ENCODE data around the gene ANAPC7.
"Not testable (repeated sequence)": the region's sequence is repeated elsewhere in the genome, so short reads cannot be mapped to it uniquely, and the experiment has no call there.

ANAPC7 gene

DNA sequence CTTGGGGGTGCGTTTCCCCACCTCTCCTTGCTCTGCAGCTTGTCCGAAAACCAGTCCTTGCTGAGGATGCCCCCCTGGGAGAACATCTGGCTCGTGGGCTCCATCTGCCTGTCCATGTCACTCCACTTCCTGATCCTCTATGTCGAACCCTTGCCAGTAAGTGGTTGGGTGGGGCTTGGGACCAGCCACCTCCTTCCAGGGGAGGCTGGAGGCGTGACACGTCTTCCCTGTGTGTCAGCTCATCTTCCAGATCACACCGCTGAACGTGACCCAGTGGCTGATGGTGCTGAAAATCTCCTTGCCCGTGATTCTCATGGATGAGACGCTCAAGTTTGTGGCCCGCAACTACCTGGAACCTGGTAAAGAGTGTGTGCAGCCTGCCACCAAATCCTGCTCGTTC is 57.5 kb downstream of the ANAPC7 start:
- DNase-seq: no peak

DNA sequence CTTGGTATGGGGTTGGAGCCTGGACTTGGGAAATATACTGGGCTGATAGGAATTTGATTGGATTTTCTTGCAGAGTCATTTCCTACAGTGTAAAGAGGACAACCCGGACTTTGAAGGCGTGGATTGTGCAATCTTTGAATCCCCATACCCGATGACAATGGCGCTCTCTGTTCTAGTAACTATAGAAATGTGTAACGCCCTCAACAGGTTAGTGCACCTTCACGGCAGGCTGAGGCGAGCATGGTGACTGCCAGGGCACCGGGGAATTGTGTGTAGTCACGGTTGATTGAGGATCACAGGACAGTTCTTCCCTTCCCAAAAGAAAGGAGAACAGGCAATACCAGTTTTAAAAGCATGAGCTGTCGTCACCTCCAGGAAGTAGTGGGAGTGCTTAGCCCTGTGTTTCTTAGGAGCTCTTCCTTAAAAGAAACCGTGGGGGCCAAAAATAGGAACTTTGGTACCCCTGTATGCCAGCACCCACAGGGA is 58.3 kb downstream of the ANAPC7 start:
- no peak for DNase-seq

DNA sequence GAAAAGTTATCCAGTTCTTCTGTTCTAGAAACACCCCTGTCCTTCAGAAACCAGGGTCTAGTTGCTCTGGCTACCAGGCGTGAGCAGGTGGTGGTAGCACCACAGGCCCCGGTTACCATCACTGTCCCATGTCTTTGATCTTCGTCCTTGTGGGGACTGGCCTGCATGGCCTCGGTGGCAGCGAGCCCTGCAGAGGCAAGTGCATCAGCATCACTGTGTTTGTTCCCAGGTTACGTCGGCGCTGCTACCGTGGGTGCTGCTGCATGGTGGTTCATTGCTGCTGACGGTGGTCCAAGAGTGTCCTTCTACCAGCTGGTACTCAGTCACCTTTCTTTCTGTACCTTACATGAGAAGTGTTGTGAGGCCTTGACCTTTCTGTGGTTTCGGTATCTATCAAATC is 58.9 kb downstream of the ANAPC7 start:
- no peak for DNase-seq

DNA sequence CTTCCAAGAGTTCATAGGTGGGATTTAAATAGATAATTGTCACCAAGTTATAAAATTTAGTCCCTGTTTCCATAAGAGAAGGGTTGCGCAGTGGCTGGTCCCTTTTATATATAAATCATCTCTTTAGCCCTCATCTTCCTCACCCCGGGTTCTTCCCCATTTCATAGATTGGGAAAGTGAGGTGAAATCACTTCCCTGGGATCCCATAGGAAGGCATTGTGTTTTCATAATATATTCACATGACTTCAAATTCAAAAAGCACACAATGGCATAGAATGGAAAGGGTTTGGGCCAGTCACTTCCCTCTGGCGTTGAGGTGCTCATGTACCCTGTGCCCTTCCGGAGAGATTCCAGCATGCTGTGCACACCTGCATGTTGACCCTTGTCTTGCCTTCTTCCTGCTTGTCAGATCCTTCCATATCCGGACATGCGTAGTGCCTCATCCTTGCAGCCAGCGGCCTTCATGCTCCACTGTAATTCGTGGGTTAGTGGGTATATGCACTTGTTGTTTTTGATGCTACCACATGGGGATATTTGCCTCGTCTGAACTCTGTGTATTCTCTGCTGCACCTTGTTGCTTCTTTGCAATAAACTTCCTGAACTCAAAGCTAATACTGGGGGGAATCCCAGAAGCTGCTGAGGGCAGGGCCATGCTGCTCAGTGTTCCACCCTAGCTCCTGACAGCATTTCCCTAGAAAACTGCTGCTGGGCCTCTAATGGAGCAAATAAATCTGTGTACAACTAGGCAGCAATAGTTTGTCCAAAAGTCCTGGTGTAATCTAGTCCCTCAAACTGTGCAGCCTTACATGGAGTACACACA is 59.6 kb downstream of the ANAPC7 start:
- no peak for DNase-seq

DNA sequence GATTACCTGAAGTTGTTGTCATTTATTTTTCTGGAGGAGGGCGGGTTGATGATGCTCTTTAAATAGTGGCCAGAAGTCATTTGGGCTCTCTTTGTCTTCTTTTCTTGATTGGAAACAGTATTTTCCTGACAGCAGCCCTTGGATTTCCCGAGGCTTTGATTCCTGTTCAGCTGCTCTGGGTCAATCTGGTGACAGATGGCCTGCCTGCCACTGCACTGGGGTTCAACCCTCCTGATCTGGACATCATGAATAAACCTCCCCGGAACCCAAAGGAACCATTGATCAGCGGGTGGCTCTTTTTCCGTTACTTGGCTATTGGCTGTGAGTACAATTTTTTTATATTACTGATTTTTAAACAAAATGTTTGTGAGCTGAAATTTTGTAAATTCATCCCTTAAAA is 60.4 kb downstream of the ANAPC7 start:
- no peak for DNase-seq

DNA sequence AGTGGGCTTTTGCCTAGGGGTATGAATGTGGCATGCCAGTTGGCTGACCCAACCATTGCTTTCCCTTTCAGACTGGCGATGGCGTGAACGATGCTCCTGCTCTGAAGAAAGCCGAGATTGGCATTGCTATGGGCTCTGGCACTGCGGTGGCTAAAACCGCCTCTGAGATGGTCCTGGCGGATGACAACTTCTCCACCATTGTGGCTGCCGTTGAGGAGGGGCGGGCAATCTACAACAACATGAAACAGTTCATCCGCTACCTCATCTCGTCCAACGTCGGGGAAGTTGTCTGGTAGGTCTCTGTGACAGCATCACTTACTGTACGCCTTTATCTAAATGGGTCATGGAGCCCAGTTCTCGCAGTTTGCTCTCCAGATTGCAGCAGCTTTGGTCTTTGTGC is 61.4 kb downstream of the ANAPC7 start:
- DNase-seq: no peak

DNA sequence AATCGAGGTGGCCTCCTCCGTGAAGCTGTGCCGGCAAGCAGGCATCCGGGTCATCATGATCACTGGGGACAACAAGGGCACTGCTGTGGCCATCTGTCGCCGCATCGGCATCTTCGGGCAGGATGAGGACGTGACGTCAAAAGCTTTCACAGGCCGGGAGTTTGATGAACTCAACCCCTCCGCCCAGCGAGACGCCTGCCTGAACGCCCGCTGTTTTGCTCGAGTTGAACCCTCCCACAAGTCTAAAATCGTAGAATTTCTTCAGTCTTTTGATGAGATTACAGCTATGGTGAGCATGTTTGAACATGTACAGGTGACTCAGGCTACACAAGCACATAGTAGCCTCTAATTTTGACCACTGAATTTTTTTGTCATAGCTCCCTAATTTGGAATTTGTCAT is 62.8 kb downstream of the ANAPC7 start:
- DNase-seq: no peak

DNA sequence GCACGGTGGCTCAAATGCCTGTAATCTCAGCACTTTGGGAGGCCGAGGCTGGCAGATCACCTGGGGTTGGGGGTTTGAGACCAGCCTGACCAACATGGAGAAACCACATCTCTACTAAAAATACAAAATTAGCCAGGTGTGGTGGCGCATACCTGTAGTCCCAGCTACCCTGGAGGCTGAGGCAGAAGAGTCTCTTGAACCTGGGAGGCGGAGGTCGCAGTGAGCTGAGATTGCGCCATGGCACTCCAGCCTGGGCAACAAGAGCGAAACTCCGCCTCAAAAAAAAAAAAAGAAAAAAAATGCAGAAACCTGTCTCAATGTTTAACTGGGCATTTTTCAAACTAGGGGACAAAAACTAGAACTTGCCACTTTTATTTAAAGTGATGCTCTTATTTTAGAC is 63.2 kb downstream of the ANAPC7 start:
- DNase-seq: not testable (repeated sequence)

DNA sequence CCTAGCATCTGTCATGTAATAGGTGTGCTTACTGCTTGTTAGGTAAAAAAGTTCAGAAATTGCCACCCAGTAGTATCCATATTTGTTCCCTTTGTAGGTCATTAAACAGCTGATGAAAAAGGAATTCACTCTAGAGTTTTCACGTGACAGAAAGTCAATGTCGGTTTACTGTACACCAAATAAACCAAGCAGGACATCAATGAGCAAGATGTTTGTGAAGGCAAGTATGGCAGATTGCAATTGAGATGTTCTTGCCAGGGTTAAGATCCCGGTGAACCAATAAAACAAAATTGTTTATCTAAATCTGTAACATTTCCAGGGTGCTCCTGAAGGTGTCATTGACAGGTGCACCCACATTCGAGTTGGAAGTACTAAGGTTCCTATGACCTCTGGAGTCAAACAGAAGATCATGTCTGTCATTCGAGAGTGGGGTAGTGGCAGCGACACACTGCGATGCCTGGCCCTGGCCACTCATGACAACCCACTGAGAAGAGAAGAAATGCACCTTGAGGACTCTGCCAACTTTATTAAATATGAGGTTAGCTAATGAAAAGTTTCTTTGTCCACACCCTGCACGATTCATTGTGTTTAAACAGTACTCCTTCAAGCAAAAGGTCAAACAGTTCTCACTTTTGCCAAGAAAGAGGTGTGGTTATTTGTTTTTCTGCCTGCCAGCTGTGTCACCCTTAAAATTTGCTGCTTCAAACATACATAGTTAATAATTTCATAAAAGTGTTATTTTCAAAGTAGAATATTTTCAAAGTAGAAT is 64.1 kb downstream of the ANAPC7 start:
- DNase-seq: no peak

DNA sequence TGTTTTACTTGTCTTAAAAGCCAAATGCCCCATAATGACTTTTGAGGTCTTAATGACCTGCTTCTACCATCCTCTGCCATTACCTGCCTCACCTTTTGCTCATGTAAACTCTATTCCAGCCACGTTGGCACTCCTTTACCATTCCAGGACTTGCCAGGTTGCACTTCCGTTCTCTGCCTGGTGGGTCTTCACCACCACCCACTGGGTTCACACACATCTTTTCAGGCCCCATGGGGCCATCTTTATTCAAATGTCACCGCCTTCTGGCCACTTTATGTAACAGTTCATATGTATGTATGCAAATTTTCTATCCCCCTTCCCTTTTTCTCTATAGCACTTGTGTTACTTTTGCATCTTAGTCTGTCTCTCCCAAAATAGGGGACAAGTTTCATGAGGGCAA is 64.8 kb downstream of the ANAPC7 start:
- peak in 1 of 2 donors; percentile 13 for DNase-seq

DNA sequence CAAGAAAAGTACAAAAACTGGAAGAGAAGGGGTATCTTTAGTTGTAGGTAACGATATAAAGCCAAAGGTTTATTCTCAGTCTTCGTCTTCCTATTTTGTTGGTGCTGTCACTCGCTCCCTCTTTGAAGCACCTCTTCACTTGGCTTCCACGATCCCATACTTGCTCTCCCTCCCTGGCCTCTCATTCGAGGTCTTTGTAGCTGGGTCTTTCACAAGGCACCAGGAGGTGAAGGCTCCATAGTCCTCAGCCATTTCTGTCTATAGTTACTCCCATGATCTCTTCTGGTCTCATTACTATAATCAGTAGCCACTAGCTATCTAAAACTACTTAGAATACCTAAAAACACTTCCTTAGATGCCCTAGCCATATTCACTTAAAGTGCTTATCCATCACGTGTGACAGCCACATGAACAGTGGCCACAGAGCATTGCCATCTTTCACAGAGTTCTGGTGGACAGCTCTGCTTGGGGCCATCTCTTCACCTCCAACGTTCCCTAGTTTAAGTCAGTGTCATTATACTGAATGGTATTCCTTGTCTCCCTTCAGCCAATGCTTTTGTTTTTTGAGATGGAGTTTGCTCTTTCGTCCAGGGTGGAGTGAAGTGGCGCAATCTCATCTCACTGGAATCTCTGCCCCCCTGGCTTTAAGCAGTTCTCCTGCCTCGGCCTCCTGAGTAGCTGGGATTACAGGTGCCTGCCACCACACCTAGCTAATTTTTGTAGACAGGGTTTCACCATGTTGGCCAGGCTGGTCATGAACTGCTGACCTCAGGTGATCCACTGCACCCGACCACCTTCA is 65.4 kb downstream of the ANAPC7 start:
- DNase-seq: no peak

DNA sequence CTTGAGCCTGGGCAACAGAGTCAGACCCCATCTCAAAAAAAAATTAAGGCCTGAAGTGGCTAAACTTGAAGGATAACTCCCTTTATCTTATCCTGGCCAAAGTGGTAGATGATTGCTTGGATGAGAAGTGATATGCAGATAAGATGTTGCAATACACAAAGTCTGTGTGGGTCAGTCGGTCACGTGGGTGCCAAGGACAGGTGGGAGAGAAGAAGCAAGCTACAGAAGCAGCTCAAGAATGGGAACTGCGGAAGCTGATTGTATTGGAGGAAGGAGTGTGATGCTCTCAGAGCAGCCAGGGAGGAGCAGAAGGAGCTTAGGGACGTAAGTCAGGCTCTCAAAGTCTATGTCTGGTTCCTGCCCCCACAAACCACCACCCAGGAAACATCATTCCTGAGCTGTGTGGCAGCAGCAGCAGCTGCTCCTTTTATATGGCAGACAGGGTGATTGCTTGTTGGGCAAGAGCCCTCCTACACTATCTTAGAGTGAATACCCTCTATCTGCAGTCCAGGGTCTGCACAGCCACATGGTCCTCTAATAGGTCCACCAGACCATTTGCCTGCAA is 67.9 kb downstream of the ANAPC7 start:
- DNase-seq: no peak

DNA sequence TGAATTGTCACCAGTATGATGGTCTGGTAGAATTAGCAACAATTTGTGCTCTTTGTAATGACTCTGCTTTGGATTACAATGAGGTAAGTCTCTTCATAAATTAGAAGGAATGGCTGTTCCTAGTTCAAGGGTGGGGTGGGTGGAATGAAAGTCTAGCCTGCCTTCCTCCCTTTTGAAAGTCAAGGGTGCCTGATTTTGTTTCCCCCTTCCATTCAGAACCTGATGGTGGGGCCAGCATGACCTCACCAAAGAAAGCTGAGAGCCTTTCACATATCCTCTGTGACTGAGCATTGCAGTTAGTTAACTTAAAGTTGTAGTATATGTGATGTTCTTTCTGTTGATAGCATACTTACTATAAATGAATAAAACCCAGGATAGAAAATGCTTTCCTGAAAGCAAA is 70.3 kb downstream of the ANAPC7 start:
- no peak for DNase-seq

DNA sequence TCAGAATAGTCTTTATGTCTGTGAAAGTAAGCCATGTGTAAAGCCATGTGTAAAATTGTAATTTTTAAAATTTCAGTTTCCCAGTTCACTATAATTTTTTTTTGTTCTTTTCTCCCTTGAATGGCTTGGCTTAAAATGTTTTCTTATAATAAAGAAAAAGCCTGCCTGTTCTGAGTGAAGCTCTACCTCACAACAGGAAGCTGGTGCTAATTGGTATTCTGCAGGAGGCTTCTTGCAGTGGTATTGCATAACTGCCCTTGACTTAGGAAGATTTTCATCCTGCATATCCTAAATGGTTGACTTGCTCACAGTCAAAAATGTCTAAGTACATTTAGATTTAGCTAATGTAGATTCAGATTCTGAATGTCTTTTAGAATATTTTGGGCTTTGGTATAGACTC is 73.0 kb downstream of the ANAPC7 start:
- no peak for DNase-seq

DNA sequence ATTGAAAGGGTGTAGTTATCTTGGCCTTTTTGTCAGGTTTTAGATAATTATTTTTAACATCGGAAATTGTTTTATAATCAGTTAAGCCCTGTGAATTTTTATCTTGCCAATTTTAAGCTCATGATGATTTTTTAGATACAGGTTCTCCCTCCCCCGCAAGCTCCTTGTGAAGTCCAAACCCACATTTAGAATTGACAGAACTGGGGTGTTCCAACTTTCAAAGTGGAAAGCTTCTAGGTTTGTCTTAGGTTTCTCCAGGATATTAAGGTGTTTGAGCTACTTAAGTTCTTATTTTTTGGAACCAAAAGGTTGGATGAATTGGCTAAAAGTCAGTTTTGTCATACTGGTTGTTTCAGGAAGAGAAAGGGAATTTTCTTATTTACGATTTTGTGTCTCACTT is 73.4 kb downstream of the ANAPC7 start:
- DNase-seq: no peak

DNA sequence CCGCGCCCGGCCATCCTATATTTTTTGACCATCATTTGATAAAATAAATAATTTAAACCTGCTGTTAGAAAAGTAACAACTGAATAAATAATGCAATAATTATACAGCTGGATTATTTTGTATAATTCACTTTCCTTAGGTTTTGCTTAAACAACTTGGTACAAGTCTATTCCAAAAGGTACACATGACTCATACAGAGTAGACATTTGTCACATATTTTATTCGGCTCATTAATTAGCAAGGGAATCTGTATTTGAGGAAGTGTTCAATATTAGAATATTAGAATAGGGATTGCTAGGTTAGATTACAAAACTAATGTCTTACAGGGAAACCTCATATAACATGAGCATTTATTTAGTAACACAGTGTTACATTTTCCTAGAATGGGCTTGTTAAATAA is 73.8 kb downstream of the ANAPC7 start:
- no peak for DNase-seq

Measured in CD4-positive, alpha-beta T cell treated with Interferon alpha-2 for 1 hour (primary cell).